ENCODE data around the gene CLEC2D. TPM values are rescaled to one million over a fixed set of nuclear protein-coding genes. Genes with fewer than 3 reads are reported as not detected.
"Not testable (repeated sequence)": the region's sequence is repeated elsewhere in the genome, so short reads cannot be mapped to it uniquely, and the experiment has no call there.

The CLEC2D gene
- polyA plus RNA-seq, 3 donors from 2014 or later, result 37.7 to 57.3 (median 38.7) TPM

- H3K9me3 Mint-ChIP-seq, result no peaks in the 10 kb centered on the region
- peak overlapping the region in 3 of 5 donors; percentile 4 to 70 (median 6) for H3K4me3 Mint-ChIP-seq
- H3K27me3 Mint-ChIP-seq (ENCODE audit: low read depth in 3 of 3), result no peaks in the 10 kb centered on the region
- peaks cover 67 to 81% of the 10 kb centered on the region in 2 donors for H3K4me1 Mint-ChIP-seq
- DNase-seq, result no peak
- peaks cover 37 to 52% (median 40%) of the 10 kb centered on the region in 3 donors for H3K36me3 Mint-ChIP-seq
- H3K27ac Mint-ChIP-seq, result peak overlapping the region; percentile 77 to 96 (median 86)
Observed at GRCh38 chr12:9668161-9669018, 1.1 kb upstream of the CLEC2D start.

DNA sequence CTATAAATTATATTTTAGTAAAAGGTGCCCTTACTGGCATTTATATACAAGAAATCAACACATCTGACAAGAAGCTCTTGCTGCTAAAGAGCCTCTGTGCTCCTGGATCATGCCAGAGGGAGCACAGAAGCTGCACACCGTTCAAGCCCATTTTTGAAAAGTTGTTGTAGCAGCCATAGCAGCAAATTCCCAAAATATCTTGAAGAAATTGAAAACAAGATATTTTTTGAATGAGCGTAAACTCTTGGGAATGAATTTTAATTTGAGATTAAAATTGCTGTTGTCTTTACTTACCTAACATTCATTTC, 540 bp upstream of the CLEC2D start:
- H3K36me3 Mint-ChIP-seq, result peaks cover 33 to 48% (median 36%) of the 10 kb centered on the region in 3 donors
- DNase-seq, result no peak
- H3K27ac Mint-ChIP-seq, result peak overlapping the region in 5 of 6 donors; percentile 12 to 96 (median 85)
- H3K4me1 Mint-ChIP-seq, result peaks cover 69 to 81% of the 10 kb centered on the region in 2 donors
- H3K4me3 Mint-ChIP-seq, result peak overlapping the region in 1 of 5 donors; percentile 89
- no peaks in the 10 kb centered on the region for H3K9me3 Mint-ChIP-seq
- no peaks in the 10 kb centered on the region for H3K27me3 Mint-ChIP-seq (ENCODE audit: low read depth in 3 of 3)

DNA sequence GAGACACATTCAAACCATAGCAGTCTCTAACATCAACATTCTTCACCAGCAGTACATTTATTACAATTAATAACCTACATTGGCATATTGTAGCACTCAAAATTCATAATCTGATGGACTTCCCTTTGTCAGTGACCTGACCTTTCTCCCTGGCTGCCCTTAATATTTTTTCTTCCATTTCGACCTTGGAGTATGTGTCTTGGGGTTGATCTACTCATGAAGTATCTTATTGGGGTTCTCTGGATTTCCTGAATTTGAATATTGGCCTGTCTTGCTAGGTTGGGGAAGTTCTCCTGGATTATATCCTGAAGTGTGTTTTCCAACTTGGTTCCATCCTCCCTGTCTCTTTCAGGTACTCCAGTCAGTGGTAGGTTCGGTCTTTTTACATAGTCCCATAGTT, 2.8 kb downstream of the CLEC2D start:
- Mint-ChIP-seq H3K4me3 (peak overlapping the region; percentile 61 to 89 (median 72)), H3K36me3 (peaks cover 31 to 45% (median 45%) of the 10 kb centered on the region in 3 donors), H3K27ac (peak overlapping the region; percentile 86 to 96 (median 94)), H3K4me1 (peaks cover 82 to 99% of the 10 kb centered on the region in 2 donors)
- not testable (repeated sequence) for H3K9me3 Mint-ChIP-seq; DNase-seq; H3K27me3 Mint-ChIP-seq (ENCODE audit: low read depth in 3 of 3)

- DNase-seq, result peak in 2 of 3 donors; percentile 12 to 45
- Mint-ChIP-seq H3K27ac (peak overlapping the region; percentile 86 to 96 (median 94)), H3K36me3 (peaks cover 31 to 53% (median 39%) of the 10 kb centered on the region in 3 donors), H3K9me3 (no peaks in the 10 kb centered on the region), H3K4me1 (peaks cover 76 to 99% of the 10 kb centered on the region in 2 donors), H3K4me3 (peak overlapping the region; percentile 70 to 89 (median 75)), H3K27me3 (ENCODE audit: low read depth in 3 of 3) (peaks cover 0 to 3% (median 0%) of the 10 kb centered on the region in 3 donors)
Observed at GRCh38 chr12:9673404-9674225, 4.1 kb downstream of the CLEC2D start.

GRCh38 chr12:9674226-9674590, 4.7 kb downstream of the CLEC2D start:
- H3K27ac Mint-ChIP-seq, result peak overlapping the region; percentile 57 to 96 (median 94)
- peaks cover 74 to 98% of the 10 kb centered on the region in 2 donors for H3K4me1 Mint-ChIP-seq
- H3K36me3 Mint-ChIP-seq, result peaks cover 32 to 55% (median 39%) of the 10 kb centered on the region in 3 donors
- H3K4me3 Mint-ChIP-seq, result peak overlapping the region; percentile 70 to 89 (median 75)
- peak in 1 of 3 donors; percentile 37 for DNase-seq
- no peaks in the 10 kb centered on the region for H3K9me3 Mint-ChIP-seq
- peaks cover 0 to 4% (median 0%) of the 10 kb centered on the region in 3 donors for H3K27me3 Mint-ChIP-seq (ENCODE audit: low read depth in 3 of 3)

DNA sequence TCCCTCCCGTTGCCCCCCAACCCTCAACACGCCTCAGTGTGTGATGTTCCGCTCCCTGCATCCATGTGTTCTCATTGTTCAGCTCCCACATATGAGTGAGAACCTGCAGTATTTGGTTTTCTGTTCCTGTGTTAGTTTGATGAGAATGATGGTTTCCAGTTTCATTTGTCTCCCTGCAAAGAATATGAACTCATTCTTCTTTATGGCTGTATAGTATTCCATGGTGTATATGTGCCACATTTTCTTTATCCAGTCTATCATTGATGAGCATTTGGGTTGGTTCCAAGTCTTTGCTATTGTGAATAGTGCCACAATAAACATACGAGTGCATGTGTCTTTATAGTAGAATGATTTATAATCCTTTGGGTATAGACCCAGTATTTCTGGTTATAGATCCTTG, 13.0 kb downstream of the CLEC2D start:
- Mint-ChIP-seq H3K4me1 (peaks cover 57 to 96% of the 10 kb centered on the region in 2 donors), H3K9me3 (peaks cover 7 to 17% (median 9%) of the 10 kb centered on the region in 6 donors), H3K27ac (peak overlapping the region in 5 of 6 donors; percentile 26 to 80 (median 57)), H3K4me3 (peak overlapping the region in 1 of 5 donors; percentile 10), H3K36me3 (peaks cover 60 to 66% (median 61%) of the 10 kb centered on the region in 3 donors)
- H3K27me3 Mint-ChIP-seq (ENCODE audit: low read depth in 3 of 3); DNase-seq: not testable (repeated sequence)

GRCh38 chr12:9682949-9683348, 13.4 kb downstream of the CLEC2D start:
- Mint-ChIP-seq H3K9me3 (peaks cover 7 to 17% (median 9%) of the 10 kb centered on the region in 6 donors), H3K36me3 (peaks cover 60 to 65% (median 62%) of the 10 kb centered on the region in 3 donors), H3K4me1 (peaks cover 57 to 96% of the 10 kb centered on the region in 2 donors), H3K27ac (peak overlapping the region; percentile 20 to 80 (median 65)), H3K4me3 (peak overlapping the region in 2 of 5 donors; percentile 48 to 49)
- not testable (repeated sequence) for H3K27me3 Mint-ChIP-seq (ENCODE audit: low read depth in 3 of 3); DNase-seq

DNA sequence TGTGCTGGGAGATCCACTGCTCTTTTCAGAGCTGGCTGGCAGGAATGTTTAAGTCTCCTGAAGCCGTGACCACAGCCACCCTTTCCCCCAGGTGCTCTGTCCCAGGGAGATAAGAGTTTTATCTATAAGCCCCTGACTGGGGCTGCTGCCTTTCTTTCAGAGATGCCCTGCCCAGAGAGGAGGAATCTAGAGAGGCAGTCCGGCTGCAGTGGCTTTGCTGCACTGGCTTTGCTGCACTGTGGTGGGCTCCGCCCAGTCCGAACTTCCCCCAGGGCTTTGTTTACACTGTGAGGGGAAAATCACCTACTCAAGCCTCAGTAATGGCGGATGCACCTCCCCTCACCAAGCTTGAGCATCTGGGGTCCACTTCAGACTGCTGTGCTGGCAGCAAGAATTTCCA, 15.9 kb downstream of the CLEC2D start:
- peak in 1 of 3 donors; percentile 5 for DNase-seq
- H3K4me3 Mint-ChIP-seq, result peak overlapping the region; percentile 60 to 80 (median 73)
- H3K27me3 Mint-ChIP-seq (ENCODE audit: low read depth in 3 of 3), result not testable (repeated sequence)
- peak overlapping the region; percentile 82 to 93 (median 88) for H3K27ac Mint-ChIP-seq
- H3K9me3 Mint-ChIP-seq, result peaks cover 8 to 21% (median 13%) of the 10 kb centered on the region in 6 donors
- peaks cover 65 to 69% (median 66%) of the 10 kb centered on the region in 3 donors for H3K36me3 Mint-ChIP-seq
- peaks cover 52 to 93% of the 10 kb centered on the region in 2 donors for H3K4me1 Mint-ChIP-seq

GRCh38 chr12:9685915-9686314, 16.4 kb downstream of the CLEC2D start:
- no peak for DNase-seq
- Mint-ChIP-seq H3K27ac (peak overlapping the region; percentile 82 to 93 (median 88)), H3K36me3 (peaks cover 65 to 69% (median 66%) of the 10 kb centered on the region in 3 donors), H3K27me3 (ENCODE audit: low read depth in 3 of 3) (peaks cover 0 to 1% (median 0%) of the 10 kb centered on the region in 3 donors), H3K4me3 (peak overlapping the region; percentile 60 to 80 (median 73)), H3K4me1 (peaks cover 57 to 93% of the 10 kb centered on the region in 2 donors), H3K9me3 (peaks cover 8 to 21% (median 13%) of the 10 kb centered on the region in 6 donors)

GRCh38 chr12:9687228-9687627, 17.7 kb downstream of the CLEC2D start:
- Mint-ChIP-seq H3K4me1 (peaks cover 66 to 95% of the 10 kb centered on the region in 2 donors), H3K27me3 (ENCODE audit: low read depth in 3 of 3) (peaks cover 0 to 1% (median 0%) of the 10 kb centered on the region in 3 donors), H3K36me3 (peaks cover 66 to 71% (median 69%) of the 10 kb centered on the region in 3 donors), H3K4me3 (peak overlapping the region in 2 of 5 donors; percentile 46 to 53), H3K27ac (peak overlapping the region; percentile 35 to 89 (median 84)), H3K9me3 (peaks cover 8 to 21% (median 13%) of the 10 kb centered on the region in 6 donors)
- DNase-seq, result no peak

- Mint-ChIP-seq H3K36me3 (peaks cover 72 to 92% (median 82%) of the 10 kb centered on the region in 3 donors), H3K9me3 (peaks cover 0 to 12% (median 6%) of the 10 kb centered on the region in 6 donors), H3K4me3 (no peak overlapping the region), H3K27me3 (ENCODE audit: low read depth in 3 of 3) (peaks cover 0 to 1% (median 1%) of the 10 kb centered on the region in 3 donors), H3K27ac (peak overlapping the region in 5 of 6 donors; percentile 74 to 82 (median 80)), H3K4me1 (peaks cover 29 to 51% of the 10 kb centered on the region in 2 donors)
- no peak for DNase-seq
Observed at GRCh38 chr12:9692909-9693308, 23.4 kb downstream of the CLEC2D start.

DNA sequence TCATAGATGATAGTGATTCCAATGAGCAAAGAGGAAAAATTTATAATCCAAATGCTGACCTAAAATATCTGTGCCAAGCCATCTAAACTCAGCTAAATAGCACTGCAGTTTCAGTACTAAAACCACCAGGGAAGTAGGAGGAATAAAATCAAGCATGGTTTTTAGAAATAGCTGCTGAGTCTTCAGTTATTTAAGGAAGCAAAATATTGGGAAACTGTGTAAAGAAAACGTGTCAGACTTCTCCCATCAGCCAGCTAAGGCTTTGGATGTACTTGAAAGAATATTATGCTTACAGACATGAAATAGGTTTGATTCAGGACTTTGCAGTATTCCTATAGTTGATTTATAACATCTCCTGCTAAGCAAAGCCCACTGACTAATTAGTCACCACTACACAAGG, 24.7 kb downstream of the CLEC2D start:
- Mint-ChIP-seq H3K4me3 (no peak overlapping the region), H3K9me3 (peaks cover 0 to 11% (median 6%) of the 10 kb centered on the region in 6 donors), H3K27me3 (ENCODE audit: low read depth in 3 of 3) (peaks cover 0 to 2% (median 1%) of the 10 kb centered on the region in 3 donors), H3K27ac (peak overlapping the region in 3 of 6 donors; percentile 33 to 67 (median 44)), H3K36me3 (peaks cover 64 to 80% (median 74%) of the 10 kb centered on the region in 3 donors), H3K4me1 (peaks cover 37 to 54% of the 10 kb centered on the region in 2 donors)
- DNase-seq, result no peak

GRCh38 chr12:9695150-9695549, 25.6 kb downstream of the CLEC2D start:
- DNase-seq; H3K9me3 Mint-ChIP-seq; H3K4me3 Mint-ChIP-seq; H3K27me3 Mint-ChIP-seq (ENCODE audit: low read depth in 3 of 3): not testable (repeated sequence)
- Mint-ChIP-seq H3K36me3 (peaks cover 55 to 71% (median 65%) of the 10 kb centered on the region in 3 donors), H3K4me1 (peaks cover 40 to 54% of the 10 kb centered on the region in 2 donors), H3K27ac (peak overlapping the region in 5 of 6 donors; percentile 23 to 71 (median 61))

Data from immature natural killer cell (primary cell).